ENCODE measurements around the gene TUBG2.

TUBG2 gene

DNA sequence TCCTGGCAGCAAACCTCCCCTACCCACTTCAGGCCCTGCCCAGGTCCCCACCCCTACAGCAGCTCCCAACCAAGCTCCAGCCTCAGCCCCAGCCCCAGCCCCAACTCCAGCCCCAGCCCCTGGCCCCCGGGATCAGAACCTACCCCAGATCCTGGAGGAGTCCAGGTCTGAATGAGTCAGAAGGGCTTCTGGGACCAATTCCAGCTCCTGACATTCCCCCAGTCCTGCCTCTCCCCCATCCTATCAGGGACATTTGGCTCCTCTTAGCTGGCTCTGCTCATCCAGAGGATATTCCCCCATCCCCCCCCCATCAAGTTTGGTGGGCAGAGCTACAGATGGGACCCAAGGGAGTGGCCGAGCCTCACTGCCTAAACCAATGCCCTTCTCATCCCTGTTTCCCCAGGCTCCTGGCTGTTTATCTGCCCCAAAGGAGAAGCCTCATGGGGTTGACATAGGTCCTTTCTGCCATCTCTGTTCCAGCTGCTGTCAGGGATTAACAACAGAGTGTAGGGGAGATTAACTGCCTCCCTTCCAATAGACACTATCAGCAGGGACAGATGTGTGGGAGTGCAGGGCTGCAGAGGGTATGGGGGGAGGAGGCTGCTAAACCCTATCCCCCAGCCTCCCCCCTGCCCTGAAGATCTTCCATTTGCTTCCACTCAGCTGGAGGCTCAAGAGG lies 39.8 kb downstream of the TUBG2 start:
- no peak for DNase-seq (ENCODE audit: low read depth)

DNA sequence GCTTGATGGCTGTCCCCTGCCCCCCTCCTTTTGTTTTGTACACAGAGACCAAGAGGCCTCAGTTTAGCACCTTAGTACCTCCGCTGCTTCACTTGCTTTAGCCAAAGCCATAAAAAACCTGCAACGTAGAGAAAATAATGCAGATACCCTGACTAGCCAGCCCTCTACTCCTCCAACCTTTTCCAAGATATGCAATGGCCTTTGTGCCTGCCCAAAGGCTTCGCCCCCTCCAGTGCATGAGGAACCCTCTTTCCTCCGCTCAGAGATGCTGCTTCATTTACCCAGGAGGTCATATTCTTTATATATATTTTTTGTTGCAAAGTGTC lies 40.3 kb downstream of the TUBG2 start:
- no peak for DNase-seq (ENCODE audit: low read depth)

DNA sequence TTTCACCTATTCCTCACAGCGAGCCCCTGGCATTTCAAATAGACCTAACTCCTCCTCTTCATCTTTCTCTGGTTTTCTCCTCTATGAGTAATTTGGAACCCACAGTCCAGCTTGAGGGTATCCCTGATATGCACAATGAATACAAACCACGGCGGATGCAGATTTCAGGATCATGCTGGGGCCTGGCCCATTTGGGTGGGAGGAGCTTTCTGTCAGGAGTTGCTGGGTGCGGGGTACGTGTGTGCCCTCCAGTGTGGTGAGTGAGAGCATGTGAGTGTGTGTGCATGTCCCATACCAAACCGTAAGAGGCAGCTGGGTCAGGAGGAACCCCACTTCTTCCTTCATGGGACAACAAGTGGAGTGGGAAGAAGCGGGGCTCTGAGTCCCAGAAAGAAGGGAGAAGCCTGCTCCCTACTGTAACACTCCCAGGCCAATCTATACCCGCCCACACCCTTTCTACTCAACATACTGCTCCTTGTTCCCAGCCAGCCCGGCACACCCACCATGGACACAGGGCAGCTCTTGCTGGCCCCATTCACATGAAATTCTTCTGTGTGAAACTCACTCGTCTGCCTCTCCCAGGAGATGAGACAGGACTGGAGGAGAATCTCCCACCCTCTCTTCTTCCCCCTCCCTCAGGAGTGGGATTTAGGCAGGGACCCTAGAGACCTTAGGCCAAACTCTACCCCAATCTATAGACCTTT lies 41.7 kb downstream of the TUBG2 start:
- no peak for DNase-seq (ENCODE audit: low read depth)

- DNase-seq (ENCODE audit: low read depth) = no peak
Measured at GRCh38 chr17:42702446-42702845, 43.4 kb downstream of the TUBG2 start.

DNA sequence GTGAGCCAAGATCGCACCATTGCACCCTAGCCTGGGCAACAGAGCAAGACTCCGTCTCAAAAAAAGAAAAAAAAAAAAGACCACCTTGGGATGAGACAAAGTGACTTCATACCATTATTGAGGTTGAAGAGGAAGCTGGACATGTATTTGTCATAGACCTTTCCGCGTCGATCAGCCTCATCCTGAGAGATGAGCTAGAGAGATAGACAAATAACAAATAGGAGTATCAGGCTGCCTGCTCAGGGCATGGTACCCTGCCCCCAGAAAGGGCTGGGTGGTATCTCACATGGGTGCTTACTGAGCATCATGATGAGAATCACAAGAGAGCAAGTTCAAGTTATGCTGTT lies 45.4 kb downstream of the TUBG2 start:
- DNase-seq (ENCODE audit: low read depth) = no peak

DNA sequence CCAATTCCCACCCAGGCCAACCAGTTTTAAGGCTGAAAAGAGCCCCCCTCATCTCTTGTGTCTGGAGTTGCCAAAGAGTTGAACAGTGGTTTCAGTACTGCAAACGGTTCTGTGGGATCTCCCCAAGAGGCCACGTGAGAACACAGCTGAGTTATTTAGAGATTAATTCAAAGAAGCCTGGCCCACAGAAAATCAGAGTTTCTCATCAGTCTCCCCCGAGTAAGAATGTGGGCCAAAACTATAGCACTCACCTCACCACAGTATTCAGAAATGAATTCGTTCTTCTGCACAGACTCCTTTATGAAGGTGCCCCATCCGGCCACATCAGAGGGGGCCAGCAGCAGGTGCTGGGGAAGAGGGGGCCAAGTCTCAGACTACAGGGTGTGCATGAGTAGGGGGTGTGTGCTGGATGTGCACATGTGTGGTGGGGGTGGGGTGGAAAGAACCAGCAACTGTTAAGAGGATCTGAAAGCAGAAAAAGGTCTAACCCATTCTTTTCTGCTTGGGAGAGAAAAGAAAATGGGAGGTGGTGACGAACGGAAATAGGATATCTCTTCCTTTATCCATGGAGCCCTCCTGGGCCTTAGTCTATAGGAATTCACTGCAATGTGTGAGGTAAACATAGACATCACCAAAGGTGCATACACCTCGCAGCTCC lies 45.9 kb downstream of the TUBG2 start:
- peak; percentile 45 for DNase-seq (ENCODE audit: low read depth)

GRCh38 chr17:42706732-42707131 lies 47.6 kb downstream of the TUBG2 start:
- DNase-seq (ENCODE audit: low read depth) = peak; percentile 50

DNA sequence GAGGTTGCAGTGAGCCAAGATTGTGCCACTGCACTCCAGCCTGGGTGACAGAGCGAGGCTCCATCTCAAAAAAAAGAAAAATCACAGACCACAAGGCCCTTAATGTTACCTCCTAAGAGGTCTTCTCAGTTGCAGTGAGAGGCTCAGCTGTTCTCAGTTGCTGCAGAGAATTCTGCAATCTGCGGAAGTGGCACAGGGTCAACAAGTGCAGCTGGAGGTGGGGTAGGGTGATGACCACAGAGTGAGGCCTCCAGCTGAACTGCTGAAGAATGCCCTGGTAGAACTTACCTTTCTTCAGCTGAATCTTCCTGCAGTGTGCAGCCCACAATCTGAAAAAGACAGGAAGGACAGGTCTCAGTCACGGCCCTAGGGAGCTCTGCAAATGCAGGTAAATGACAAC lies 49.5 kb downstream of the TUBG2 start:
- no peak for DNase-seq (ENCODE audit: low read depth)

- no peak for DNase-seq (ENCODE audit: low read depth)
Measured at GRCh38 chr17:42709561-42709960, 50.5 kb downstream of the TUBG2 start.

Data from activated T-cell treated with anti-CD3 and anti-CD28 coated beads for 48 hours (primary cell).